ENCODE data around the gene ETV6. TPM values are rescaled to one million over a fixed set of nuclear protein-coding genes. Genes with fewer than 3 reads are reported as not detected.
A peak's percentile ranks its signal among the peaks of the same experiment; 100 is the strongest.

The ETV6 gene
- total RNA-seq, 1 donor from 2014 or later, result 33.4 TPM

DNA sequence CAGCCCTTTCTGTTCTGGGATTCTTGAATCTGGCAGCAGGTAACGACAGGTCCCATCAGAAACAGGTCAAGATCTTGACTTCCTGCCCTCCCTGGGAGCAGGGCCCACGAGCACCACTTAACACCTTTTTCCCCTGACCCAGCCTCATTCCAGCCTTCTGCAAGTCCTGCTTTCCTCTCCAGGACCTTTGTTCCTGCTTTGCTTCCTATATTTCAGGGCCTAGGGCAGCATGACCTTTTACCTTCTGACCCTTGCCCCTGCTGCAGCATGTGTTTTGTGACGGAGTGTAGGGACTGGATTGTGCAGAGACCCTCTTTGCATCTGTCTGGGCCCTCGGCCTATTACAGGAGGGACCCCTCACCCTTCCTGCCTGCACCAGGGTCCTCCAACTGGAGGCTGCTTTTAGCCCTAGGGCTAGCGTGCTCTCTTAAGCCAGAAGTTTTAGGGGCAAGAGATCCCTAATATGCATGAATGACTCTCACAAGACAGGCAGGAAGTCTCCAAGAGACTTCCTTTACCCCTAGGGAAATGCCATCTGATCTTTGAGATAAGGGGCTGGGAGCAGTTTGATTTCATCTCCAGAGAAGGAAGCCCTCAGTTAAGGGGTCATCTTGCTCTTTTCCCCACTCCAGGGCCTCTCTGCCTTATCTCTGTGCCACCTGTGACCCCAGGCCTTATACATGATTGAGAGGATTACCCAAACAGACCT is 211.8 kb downstream of the ETV6 start:
- H3K4me1 Mint-ChIP-seq (ENCODE audit: low read depth), result peaks cover 35% of the 10 kb centered on the region
- peak overlapping the region; percentile 96 for H3K27ac Mint-ChIP-seq (ENCODE audit: unreplicated experiment)
- peaks cover 8% of the 10 kb centered on the region for H3K9me3 Mint-ChIP-seq (ENCODE audit: low read depth)
- H3K27me3 Mint-ChIP-seq (ENCODE audit: low read depth), result no peaks in the 10 kb centered on the region
- no peak for TF ChIP-seq CTCF (IDR thresholded peaks at IDR 0.05)
- no peak for DNase-seq (ENCODE audit: low spot score)
- peaks cover 15% of the 10 kb centered on the region for H3K36me3 Mint-ChIP-seq (ENCODE audit: low read depth)
- no peak overlapping the region for H3K4me3 Mint-ChIP-seq (ENCODE audit: unreplicated experiment)

DNA sequence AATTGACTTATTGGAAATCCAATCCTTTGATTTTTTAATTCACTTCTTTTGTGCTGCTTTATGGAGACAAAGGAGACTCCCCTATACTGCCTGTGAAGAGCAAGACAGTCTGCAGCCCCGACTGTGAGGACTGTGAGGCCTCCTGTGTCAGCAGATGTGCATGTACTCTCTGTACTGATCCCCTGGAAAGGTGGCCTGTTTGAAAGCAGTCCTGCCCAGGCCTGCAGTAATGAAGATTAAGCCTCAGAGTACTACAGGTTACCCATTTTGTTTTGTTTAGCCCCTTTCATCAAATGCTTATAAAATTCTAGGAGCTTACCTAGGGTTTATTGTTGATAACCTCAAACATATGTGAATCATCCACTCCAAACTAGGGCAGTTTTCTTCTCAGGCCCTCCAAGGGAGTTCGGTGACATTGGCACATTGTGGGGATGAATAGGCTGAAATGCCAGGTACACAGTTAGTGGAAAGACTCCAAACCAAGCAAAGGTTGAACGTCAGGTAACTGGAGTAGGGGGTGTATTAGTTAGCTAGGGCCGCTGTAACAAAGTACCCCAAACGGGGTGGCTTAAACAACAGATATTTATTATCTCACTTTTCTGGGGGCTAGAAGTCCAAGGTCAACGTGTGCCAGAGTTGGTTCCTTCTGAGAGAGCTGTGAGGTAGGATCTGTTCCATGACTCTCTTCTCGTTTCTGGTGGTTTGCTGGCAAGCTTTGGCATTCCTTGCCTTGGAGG is 212.6 kb downstream of the ETV6 start:
- Mint-ChIP-seq H3K27ac (ENCODE audit: unreplicated experiment) (peak overlapping the region; percentile 96), H3K4me1 (ENCODE audit: low read depth) (peaks cover 32% of the 10 kb centered on the region), H3K4me3 (ENCODE audit: unreplicated experiment) (no peak overlapping the region), H3K36me3 (ENCODE audit: low read depth) (peaks cover 17% of the 10 kb centered on the region), H3K9me3 (ENCODE audit: low read depth) (peaks cover 15% of the 10 kb centered on the region), H3K27me3 (ENCODE audit: low read depth) (no peaks in the 10 kb centered on the region)
- no peak for TF ChIP-seq CTCF (IDR thresholded peaks at IDR 0.05)
- DNase-seq (ENCODE audit: low spot score), result no peak

- H3K27ac Mint-ChIP-seq (ENCODE audit: unreplicated experiment), result peak overlapping the region; percentile 96
- H3K27me3 Mint-ChIP-seq (ENCODE audit: low read depth), result no peaks in the 10 kb centered on the region
- H3K4me1 Mint-ChIP-seq (ENCODE audit: low read depth), result peaks cover 32% of the 10 kb centered on the region
- peaks cover 16% of the 10 kb centered on the region for H3K9me3 Mint-ChIP-seq (ENCODE audit: low read depth)
- peaks cover 18% of the 10 kb centered on the region for H3K36me3 Mint-ChIP-seq (ENCODE audit: low read depth)
- no peak for DNase-seq (ENCODE audit: low spot score)
- TF ChIP-seq CTCF (IDR thresholded peaks at IDR 0.05), result no peak
- no peak overlapping the region for H3K4me3 Mint-ChIP-seq (ENCODE audit: unreplicated experiment)
Measured at GRCh38 chr12:11862798-11863197, 213.3 kb downstream of the ETV6 start.

DNA sequence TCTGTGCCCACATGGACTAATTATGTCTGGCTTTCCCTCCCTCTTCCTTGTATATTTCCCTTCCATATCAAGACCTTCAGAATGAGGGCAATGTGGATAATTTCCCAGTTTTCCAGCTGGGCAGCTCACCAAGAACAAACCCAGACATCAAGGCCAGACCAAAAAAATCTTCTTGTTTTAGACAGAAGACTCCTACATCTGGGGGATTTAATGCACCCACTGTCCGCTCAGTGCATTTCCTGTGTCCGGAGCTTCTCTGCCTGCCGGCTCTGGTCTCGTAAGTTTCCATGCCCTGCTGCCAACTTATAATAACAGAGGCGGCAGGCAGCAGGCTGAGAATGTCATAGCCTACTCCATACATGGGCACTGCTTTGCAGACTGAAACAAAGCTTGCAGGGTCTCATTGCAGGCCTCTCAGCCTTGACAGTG is 214.0 kb downstream of the ETV6 start:
- Mint-ChIP-seq H3K4me1 (ENCODE audit: low read depth) (peaks cover 32% of the 10 kb centered on the region), H3K27ac (ENCODE audit: unreplicated experiment) (peak overlapping the region; percentile 96), H3K4me3 (ENCODE audit: unreplicated experiment) (peak overlapping the region; percentile 47), H3K27me3 (ENCODE audit: low read depth) (no peaks in the 10 kb centered on the region), H3K9me3 (ENCODE audit: low read depth) (peaks cover 16% of the 10 kb centered on the region), H3K36me3 (ENCODE audit: low read depth) (peaks cover 20% of the 10 kb centered on the region)
- no peak for DNase-seq (ENCODE audit: low spot score)
- TF ChIP-seq CTCF (IDR thresholded peaks at IDR 0.05), result no peak

DNA sequence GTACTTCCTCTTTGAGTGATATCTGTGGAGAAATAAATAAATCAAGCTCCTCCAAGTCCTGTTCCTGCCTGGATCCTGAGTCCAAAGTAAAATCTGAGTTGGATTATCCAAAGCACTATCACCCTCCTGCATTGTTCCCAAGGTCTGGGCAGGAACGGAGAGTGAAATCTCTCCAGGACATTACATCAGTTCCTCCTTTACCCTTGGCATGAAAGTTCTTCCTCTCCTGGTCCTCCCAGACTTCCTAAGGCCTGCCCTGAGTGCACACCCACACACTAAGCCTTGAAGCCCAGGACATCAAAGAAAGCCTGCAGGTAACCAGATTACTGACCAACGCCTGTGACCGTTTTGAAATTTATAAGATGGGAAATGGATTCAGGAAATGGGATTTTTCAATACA is 214.5 kb downstream of the ETV6 start:
- no peaks in the 10 kb centered on the region for H3K27me3 Mint-ChIP-seq (ENCODE audit: low read depth)
- DNase-seq (ENCODE audit: low spot score), result no peak
- peaks cover 32% of the 10 kb centered on the region for H3K4me1 Mint-ChIP-seq (ENCODE audit: low read depth)
- TF ChIP-seq CTCF (IDR thresholded peaks at IDR 0.05), result no peak
- H3K27ac Mint-ChIP-seq (ENCODE audit: unreplicated experiment), result peak overlapping the region; percentile 96
- peaks cover 20% of the 10 kb centered on the region for H3K36me3 Mint-ChIP-seq (ENCODE audit: low read depth)
- H3K4me3 Mint-ChIP-seq (ENCODE audit: unreplicated experiment), result no peak overlapping the region
- H3K9me3 Mint-ChIP-seq (ENCODE audit: low read depth), result peaks cover 16% of the 10 kb centered on the region
